HUES64 (cell line): Measurements from ENCODE around the gene RNGTT.
A peak's percentile ranks its signal among the peaks of the same experiment; 100 is the strongest.
"Not testable (repeated sequence)": the region's sequence is repeated elsewhere in the genome, so short reads cannot be mapped to it uniquely, and the experiment has no call there.

Experiments used
- H3K27ac ChIP-seq: 2 replicates; pipeline ENCODE4 v1.7.0; 2013; ENCODE audit warnings: low read depth, low read length, inconsistent platforms
- H3K27me3 ChIP-seq: 2 replicates; pipeline ENCODE4 v1.6.1; 2013; ENCODE audit warnings: mild to moderate bottlenecking, low read length; ENCODE audit not compliant: insufficient read depth
- H3K36me3 ChIP-seq: 2 replicates; pipeline ENCODE4 v1.6.1; 2013; ENCODE audit warnings: mild to moderate bottlenecking, low read length; ENCODE audit not compliant: insufficient read depth
- H3K4me1 ChIP-seq: 2 replicates; pipeline ENCODE4 v1.6.1; 2013; ENCODE audit warnings: mild to moderate bottlenecking, low read length, moderate library complexity; ENCODE audit not compliant: insufficient read depth
- H3K4me3 ChIP-seq: 2 replicates; pipeline ENCODE4 v1.5.1; 2013; ENCODE audit warnings: mild to moderate bottlenecking, low read length, moderate library complexity
- H3K9ac ChIP-seq: 2 replicates; pipeline ENCODE4 v1.6.1; 2013; ENCODE audit warnings: mild to moderate bottlenecking, low read depth, low read length
- H3K9me3 ChIP-seq: 2 replicates; pipeline ENCODE4 v1.6.1; 2013; ENCODE audit warnings: low read depth, low read length; ENCODE audit not compliant: insufficient read depth
- WGBS: fragments of 150-250, 120-280 bp; methylation state at CpG from one replicate; pipeline ENCODE4 v1.1.7; 2013; ENCODE audit warnings: missing lambda C conversion rate; 5-methylcytosine and 5-hydroxymethylcytosine counted together

Gene RNGTT

DNA sequence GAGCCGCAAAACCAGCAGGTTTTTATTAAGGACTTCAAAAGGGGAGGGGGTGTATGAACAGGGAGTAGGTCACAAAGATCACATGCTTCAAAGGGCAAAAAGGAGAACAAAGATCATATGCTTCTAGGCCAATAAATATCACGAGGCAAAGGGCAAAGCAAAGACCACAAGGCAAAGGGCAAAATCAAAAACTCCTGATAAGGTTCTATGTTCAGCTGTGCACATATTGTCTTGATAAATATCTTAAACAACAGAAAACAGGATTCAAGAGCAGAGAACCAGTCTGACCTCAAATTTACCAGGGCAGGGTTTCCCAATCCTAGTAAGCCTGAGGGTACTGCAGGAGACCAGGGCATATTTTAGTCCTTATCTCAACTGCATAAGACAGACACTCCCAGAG is 5.8 kb upstream of the RNGTT start:
- H3K9ac ChIP-seq, H3K4me1 ChIP-seq, H3K9me3 ChIP-seq, H3K27ac ChIP-seq, H3K36me3 ChIP-seq, H3K4me3 ChIP-seq: not testable (repeated sequence)
- WGBS: 95% methylated on average over 2 of the region's 2 CpGs
- peaks cover 42% of the 10 kb centered on the region for H3K27me3 ChIP-seq

- Histone ChIP-seq H3K27ac (no peak overlapping the region), H3K9me3 (peaks cover 10% of the 10 kb centered on the region), H3K9ac (no peak overlapping the region), H3K36me3 (no peaks in the 10 kb centered on the region), H3K27me3 (peaks cover 29% of the 10 kb centered on the region), H3K4me1 (no peaks in the 10 kb centered on the region), H3K4me3 (no peak overlapping the region)
Observed at GRCh38 chr6:88967891-88968290, 4.5 kb upstream of the RNGTT start.

- Histone ChIP-seq H3K4me3 (no peak overlapping the region), H3K4me1 (no peaks in the 10 kb centered on the region), H3K36me3 (peaks cover 2% of the 10 kb centered on the region; the same call in 1 of the 2 replicates), H3K9ac (no peak overlapping the region), H3K9me3 (peaks cover 18% of the 10 kb centered on the region), H3K27me3 (peaks cover 7% of the 10 kb centered on the region), H3K27ac (no peak overlapping the region)
- 41% methylated on average over 2 of the region's 2 CpGs for WGBS
Observed at GRCh38 chr6:88965691-88966090, 2.3 kb upstream of the RNGTT start.

- 78% methylated on average over 5 of the region's 5 CpGs for WGBS
- Histone ChIP-seq H3K36me3 (peaks cover 2% of the 10 kb centered on the region; the same call in 1 of the 2 replicates), H3K4me3 (peak overlapping the region; percentile 84), H3K4me1 (no peaks in the 10 kb centered on the region), H3K27me3 (0 out of 2 replicates have a peak, but pooled peaks cover 3% of the 10 kb centered on the region), H3K27ac (no peak overlapping the region), H3K9me3 (peaks cover 18% of the 10 kb centered on the region), H3K9ac (peak overlapping the region; percentile 77; the same call in 1 of the 2 replicates)
Observed at GRCh38 chr6:88964509-88964908, 1.1 kb upstream of the RNGTT start.

GRCh38 chr6:88958842-88959241 is 4.6 kb downstream of the RNGTT start:
- Histone ChIP-seq H3K27me3 (no peaks in the 10 kb centered on the region), H3K9ac (no peak overlapping the region), H3K27ac (no peak overlapping the region), H3K36me3 (peaks cover 2% of the 10 kb centered on the region; the same call in 1 of the 2 replicates), H3K4me1 (no peaks in the 10 kb centered on the region), H3K9me3 (peaks cover 16% of the 10 kb centered on the region; the same call in 1 of the 2 replicates), H3K4me3 (no peak overlapping the region)

DNA sequence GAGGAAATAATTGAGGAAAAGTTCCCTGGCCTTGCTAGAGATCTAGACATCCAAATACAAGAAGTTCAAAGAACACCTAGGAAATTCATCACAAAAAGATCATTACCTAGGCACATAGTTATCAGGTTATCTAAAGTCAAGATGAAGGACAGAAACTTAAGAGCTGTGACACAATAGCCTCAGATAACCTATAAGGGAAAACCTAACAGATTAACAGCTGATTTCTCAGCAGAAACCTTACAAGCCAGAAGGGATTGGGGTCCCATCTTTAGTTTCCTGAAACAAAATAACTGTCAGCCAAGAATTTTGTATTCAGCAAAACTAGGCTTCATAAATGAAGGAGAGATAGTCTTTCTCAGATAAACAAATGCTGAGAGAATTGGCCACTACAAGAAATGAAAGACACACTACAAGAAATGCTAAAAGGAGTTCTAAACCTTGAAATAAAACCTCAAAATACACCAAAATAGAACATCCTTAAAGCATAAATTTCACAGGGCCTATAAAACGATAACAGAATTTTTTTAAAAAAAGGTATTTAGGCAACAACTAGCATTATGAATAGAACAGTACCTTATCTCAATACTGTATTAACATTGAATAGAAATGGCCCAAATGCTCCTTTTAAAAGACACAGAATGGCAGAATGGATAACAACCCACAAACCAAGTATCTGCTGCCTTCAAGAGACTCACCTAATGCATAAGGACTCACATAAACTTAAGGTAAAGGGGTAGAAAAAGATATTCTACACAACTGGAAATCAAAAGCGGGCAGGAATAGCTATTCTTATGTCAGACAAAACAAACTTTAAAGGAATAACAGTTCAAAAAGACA is 9.7 kb downstream of the RNGTT start:
- H3K9ac ChIP-seq: no peak overlapping the region
- H3K27ac ChIP-seq: no peak overlapping the region
- H3K4me1 ChIP-seq: no peaks in the 10 kb centered on the region
- no peaks in the 10 kb centered on the region for H3K36me3 ChIP-seq
- no peaks in the 10 kb centered on the region for H3K27me3 ChIP-seq
- WGBS: no CpG with 5 or more reads among the region's 2 CpGs
- peaks cover 17% of the 10 kb centered on the region for H3K9me3 ChIP-seq
- H3K4me3 ChIP-seq: no peak overlapping the region

DNA sequence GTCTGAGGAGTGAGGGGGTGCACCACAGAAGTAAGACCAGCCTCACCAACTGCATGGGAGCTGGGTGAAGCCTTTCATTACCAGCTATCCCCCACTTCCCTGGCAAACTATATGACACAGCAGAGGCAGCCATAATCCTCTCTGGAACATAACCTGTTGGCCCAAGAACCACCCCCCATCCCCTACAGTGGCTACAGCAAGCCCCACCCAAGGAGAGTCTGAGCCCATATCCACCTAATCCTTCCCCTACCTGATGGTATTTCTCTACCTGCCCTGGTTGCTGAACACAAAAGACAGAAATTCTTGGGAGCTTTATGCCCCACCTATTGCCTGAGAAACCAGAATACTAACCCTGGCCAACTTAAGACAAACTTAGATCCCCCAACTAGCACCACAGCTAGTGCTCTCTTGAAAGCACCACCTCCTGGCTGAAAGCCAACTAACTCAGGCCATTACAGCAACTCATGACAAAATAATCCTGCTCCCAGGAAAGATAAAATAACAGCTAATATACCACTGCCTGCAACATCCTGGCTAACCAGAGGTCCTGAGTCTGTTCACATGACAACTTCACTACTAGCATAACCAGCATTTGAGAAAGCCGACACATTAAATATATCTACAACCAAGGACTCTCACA is 11.2 kb downstream of the RNGTT start:
- Histone ChIP-seq H3K4me3 (no peak overlapping the region), H3K9ac (no peak overlapping the region), H3K36me3 (no peaks in the 10 kb centered on the region), H3K4me1 (no peaks in the 10 kb centered on the region), H3K27me3 (no peaks in the 10 kb centered on the region), H3K9me3 (peaks cover 17% of the 10 kb centered on the region), H3K27ac (no peak overlapping the region)
- 89% methylated on average over 1 of the region's 1 CpG for WGBS

- H3K4me1 ChIP-seq: no peaks in the 10 kb centered on the region
- H3K9me3 ChIP-seq: peaks cover 15% of the 10 kb centered on the region
- H3K27ac ChIP-seq: no peak overlapping the region
- WGBS: 93% methylated on average over 7 of the region's 7 CpGs
- no peak overlapping the region for H3K9ac ChIP-seq
- no peaks in the 10 kb centered on the region for H3K36me3 ChIP-seq
- H3K4me3 ChIP-seq: no peak overlapping the region
- no peaks in the 10 kb centered on the region for H3K27me3 ChIP-seq
Observed at GRCh38 chr6:88945415-88946008, 17.9 kb downstream of the RNGTT start.

DNA sequence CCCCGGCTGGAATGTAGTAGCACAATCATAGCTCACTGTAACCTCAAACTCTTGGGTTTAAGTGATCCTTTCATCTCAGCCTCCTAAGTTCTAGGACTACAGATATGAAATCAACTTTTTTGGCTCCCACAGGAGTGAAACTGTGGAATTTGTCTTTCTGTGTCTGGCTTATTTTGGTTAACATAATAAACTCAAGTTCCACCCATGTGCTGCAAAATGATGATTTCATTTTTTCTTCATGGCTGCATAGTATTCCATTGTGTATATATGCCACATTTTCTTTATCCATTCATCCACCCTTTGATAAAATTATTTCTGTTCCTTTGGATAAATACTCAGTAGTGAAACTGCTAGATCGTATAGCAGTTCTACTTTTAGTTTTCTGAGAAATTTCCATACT is 29.9 kb downstream of the RNGTT start:
- H3K27ac ChIP-seq: no peak overlapping the region
- H3K36me3 ChIP-seq: peaks cover 85% of the 10 kb centered on the region
- WGBS: 97% methylated on average over 2 of the region's 2 CpGs
- peaks cover 17% of the 10 kb centered on the region for H3K9me3 ChIP-seq
- no peaks in the 10 kb centered on the region for H3K27me3 ChIP-seq
- no peak overlapping the region for H3K9ac ChIP-seq
- no peak overlapping the region for H3K4me3 ChIP-seq
- H3K4me1 ChIP-seq: no peaks in the 10 kb centered on the region

- not testable (repeated sequence) for H3K9ac ChIP-seq, H3K27me3 ChIP-seq, H3K4me3 ChIP-seq, H3K4me1 ChIP-seq, H3K27ac ChIP-seq
- H3K9me3 ChIP-seq: peaks cover 17% of the 10 kb centered on the region
- WGBS: 96% methylated on average over 5 of the region's 5 CpGs
- peaks cover 80% of the 10 kb centered on the region for H3K36me3 ChIP-seq
Observed at GRCh38 chr6:88932019-88932418, 31.4 kb downstream of the RNGTT start.

- H3K36me3 ChIP-seq: peaks cover 32% of the 10 kb centered on the region
- H3K9ac ChIP-seq: no peak overlapping the region
- 0 out of 2 replicates have a peak, but pooled peaks cover 3% of the 10 kb centered on the region for H3K9me3 ChIP-seq
- no peaks in the 10 kb centered on the region for H3K4me1 ChIP-seq
- H3K27ac ChIP-seq: no peak overlapping the region
- no peak overlapping the region for H3K4me3 ChIP-seq
- no peaks in the 10 kb centered on the region for H3K27me3 ChIP-seq
- 95% methylated on average over 4 of the region's 4 CpGs for WGBS
Observed at GRCh38 chr6:88922775-88923548, 40.5 kb downstream of the RNGTT start.
